ENCODE results near the gene VEGFB. TPM values are rescaled to one million over a fixed set of nuclear protein-coding genes. Genes with fewer than 3 reads are reported as not detected.
"Not testable (repeated sequence)": the region's sequence is repeated elsewhere in the genome, so short reads cannot be mapped to it uniquely, and the experiment has no call there.

The VEGFB gene
- total and polyA plus RNA-seq, 8 donors = 72.9 to 132 (median 86.6) TPM

DNA sequence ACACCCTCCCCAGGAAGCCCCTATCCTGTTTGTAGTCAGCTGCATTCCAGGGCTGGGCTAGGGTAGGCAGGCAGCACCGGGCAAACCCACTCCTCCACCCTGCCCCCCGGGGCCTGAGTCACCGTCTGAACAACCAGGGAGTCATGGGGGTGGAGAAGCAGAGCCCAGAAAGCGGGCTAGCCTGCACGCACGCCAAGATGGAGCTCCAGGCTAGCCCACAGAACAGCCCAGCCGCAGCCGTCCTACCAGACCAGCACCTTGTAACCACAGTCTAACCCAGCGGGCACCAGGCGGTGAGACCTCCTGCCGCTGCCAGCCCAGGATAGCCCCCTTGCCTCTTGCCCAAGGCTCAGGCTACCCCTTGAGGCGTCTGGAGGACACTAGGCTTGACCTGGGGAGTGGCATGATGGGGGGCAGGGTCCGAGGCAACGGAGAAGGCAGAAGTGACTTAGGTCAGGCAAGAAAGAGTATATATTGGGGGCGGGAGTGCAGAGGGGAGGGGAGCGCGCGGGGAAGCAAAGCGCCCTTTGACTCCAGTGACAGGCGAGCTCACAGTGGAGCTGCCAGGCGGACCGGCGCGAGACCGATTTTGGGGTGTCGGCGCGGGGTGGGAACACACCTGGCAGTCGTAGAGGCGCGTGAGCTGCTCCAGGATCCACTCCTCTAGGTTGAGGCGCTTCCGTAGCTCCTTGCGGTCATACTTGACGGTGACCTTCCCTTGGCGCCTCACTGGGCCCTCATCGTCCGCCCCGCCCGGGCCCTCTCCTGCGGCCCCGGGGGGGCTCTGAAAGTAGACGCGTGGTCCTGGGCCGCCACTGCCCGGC, 11.6 kb downstream of the VEGFB start:
- intact Hi-C loops (cut with DNase I) = no loop called here
- DNase-seq (peak in 3 of 4 donors; percentile 51 to 89 (median 83)), ATAC-seq (peak; percentile 3)
- Histone ChIP-seq H3K27ac (peak overlapping the region; percentile 68 to 71), H3K27me3 (no peaks in the 10 kb centered on the region), H3K36me3 (peaks cover 0 to 20% of the 10 kb centered on the region in 2 donors), H3K4me3 (peak overlapping the region; percentile 72 to 77), H3K9me3 (no peaks in the 10 kb centered on the region), H3K4me1 (peaks cover 18 to 62% of the 10 kb centered on the region in 2 donors)
- TF ChIP-seq, protein P1, sequence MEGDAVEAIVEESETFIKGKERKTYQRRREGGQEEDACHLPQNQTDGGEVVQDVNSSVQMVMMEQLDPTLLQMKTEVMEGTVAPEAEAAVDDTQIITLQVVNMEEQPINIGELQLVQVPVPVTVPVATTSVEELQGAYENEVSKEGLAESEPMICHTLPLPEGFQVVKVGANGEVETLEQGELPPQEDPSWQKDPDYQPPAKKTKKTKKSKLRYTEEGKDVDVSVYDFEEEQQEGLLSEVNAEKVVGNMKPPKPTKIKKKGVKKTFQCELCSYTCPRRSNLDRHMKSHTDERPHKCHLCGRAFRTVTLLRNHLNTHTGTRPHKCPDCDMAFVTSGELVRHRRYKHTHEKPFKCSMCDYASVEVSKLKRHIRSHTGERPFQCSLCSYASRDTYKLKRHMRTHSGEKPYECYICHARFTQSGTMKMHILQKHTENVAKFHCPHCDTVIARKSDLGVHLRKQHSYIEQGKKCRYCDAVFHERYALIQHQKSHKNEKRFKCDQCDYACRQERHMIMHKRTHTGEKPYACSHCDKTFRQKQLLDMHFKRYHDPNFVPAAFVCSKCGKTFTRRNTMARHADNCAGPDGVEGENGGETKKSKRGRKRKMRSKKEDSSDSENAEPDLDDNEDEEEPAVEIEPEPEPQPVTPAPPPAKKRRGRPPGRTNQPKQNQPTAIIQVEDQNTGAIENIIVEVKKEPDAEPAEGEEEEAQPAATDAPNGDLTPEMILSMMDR (IDR thresholded peaks at IDR 0.05) = no peak

DNA sequence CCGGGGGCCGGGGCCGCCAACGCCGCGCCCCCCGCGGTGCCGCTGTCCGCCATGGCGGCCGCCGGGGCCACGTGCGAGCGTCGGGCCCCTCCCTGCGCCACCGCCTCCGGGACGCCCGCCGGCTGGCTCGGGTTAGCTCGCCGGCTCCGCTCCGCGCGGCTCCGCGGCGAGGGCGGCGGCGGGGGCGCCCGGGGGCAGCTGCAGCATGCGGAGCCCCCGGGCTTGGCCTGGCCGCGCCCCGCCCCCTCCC, 12.2 kb downstream of the VEGFB start:
- peak overlapping the region in 1 of 2 donors; percentile 71 for H3K27ac ChIP-seq
- DNase-seq; H3K9me3 ChIP-seq; intact Hi-C loops (cut with DNase I); H3K27me3 ChIP-seq; ATAC-seq: not testable (repeated sequence)
- peaks cover 0 to 20% of the 10 kb centered on the region in 2 donors for H3K36me3 ChIP-seq
- H3K4me1 ChIP-seq = peaks cover 18 to 64% of the 10 kb centered on the region in 2 donors
- H3K4me3 ChIP-seq = peak overlapping the region; percentile 72 to 77

DNA sequence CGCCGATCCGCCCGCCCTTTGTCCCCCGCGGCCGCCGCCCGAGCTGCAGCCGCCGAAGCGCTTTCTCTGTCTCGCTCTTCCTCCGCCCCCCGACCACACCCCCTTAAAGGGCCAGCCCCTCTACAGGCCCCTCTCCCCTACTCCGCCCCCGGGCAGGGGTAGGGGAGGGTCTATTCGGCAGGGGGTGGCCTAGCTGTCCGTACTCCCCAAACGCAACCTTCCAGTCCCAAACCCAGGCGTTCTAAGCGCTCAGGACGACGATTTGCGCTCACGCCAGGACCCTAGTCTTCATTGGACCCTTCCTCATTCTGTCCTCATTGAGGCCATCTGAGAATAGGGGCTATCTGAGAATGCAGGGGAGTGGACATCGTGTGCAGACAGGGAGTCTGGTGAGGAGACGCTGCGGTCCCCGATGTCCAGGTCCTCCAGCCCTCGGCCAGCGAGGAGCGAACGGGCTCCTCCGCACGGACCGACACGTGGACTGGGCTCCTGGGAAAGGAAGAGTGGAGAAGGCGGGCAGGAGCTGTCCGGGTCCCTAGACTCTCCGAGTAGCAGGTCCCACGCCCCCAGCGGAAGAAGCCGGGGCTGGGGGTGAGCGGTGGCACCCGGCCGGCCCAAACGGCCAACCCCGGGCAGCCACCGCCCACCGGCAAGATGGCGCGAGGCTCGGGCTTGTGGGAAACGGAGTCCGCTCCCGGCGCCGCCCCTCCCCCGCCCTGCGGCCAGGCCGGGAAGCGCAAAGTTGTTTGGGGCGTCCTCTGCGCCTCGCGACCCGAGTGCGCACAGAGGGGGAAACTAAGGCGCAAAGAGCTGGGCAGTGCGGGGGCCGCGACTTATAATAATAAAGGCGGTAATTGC, 12.7 kb downstream of the VEGFB start, which contains the start of gene PPP1R14B:
PPP1R14B (minus strand) TSS at position 73 of the 858 bp plus-strand sequence. CDS start 270 bp downstream, outside the sequence.
- Histone ChIP-seq H3K4me3 (peak within 1 kb of the TSS; percentile 72 to 77), H3K27me3 (no peaks in the 10 kb centered on the region), H3K4me1 (peaks cover 18 to 64% of the 10 kb centered on the region in 2 donors), H3K27ac (peak within 1 kb of the TSS; percentile 84 to 90), H3K36me3 (peaks cover 0 to 20% of the 10 kb centered on the region in 2 donors), H3K9me3 (no peaks in the 10 kb centered on the region)
- peak; percentile 77 to 96 (median 90) for DNase-seq
- intact Hi-C loops (cut with DNase I) = no loop called here
- TF ChIP-seq, protein P1 (IDR thresholded peaks at IDR 0.05) = no peak
- peak; percentile 78 for ATAC-seq

DNA sequence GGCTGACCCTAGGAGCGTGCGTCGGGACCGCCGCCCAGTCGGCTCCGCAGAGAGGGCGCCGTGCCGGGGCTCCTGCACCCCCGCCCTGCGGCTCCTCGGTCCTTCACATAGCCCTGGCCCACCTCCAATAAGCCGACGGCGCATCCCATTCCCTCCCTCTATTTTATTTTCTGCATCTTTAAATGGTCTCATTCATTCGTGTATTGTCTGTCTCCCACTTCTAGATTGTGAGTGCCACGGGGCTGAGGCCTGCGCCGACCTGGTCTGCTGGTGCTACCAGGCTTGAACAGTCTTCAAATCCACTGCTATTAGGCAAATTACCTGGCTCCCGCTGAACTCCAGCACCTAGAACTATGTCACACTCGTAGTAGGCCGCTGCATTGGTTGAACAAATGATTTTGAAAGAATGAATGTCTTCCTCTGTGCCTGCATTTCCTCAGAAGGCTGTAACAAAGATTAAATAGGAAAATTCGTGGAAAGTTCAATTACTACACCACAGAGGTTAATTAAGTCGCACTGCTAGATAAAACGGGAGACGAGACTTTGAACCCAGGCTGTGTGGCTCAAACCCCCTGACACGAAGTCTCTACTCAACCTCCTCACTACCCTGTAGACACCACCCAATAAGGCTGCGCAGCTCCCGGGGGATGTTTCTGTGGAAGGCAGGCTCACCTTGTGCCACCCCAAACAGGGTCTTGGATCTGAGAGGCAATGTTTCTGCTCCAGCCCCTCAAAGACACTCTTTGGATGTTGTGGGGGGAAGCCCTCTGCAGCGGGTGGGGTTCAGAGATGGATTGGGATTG, 13.5 kb downstream of the VEGFB start:
- intact Hi-C loops (cut with DNase I) = no loop called here
- ATAC-seq = peak; percentile 0
- H3K4me1 ChIP-seq = peaks cover 16 to 64% of the 10 kb centered on the region in 2 donors

DNA sequence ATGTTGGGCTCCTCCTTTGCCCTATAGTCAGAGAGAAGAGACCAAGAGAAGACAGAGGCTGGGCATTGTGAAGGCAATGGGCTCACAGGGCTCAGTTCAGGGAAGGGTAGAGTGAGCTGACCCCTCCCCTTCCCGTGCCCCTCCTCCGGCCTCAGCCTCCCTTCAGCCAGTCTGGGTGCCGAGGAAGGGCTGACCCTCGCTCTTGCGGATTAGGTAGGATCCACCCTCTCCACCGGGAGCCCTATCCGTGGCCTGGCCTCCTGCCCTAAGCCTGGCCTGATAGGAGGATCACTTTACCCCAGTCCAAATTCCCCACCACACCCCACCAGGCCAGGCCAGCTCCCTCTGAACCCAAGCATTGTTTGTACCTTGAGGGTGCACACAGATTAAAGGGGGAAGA, 14.2 kb downstream of the VEGFB start:
- no peak overlapping the region for H3K27ac ChIP-seq
- DNase-seq (no peak), ATAC-seq (no peak)
- intact Hi-C loops (cut with DNase I) = no loop called here
- no peaks in the 10 kb centered on the region for H3K9me3 ChIP-seq
- H3K4me3 ChIP-seq = no peak overlapping the region
- no peaks in the 10 kb centered on the region for H3K27me3 ChIP-seq
- H3K36me3 ChIP-seq = peaks cover 0 to 9% of the 10 kb centered on the region in 2 donors
- TF ChIP-seq, protein P1 (IDR thresholded peaks at IDR 0.05) = no peak
- H3K4me1 ChIP-seq = peaks cover 14 to 64% of the 10 kb centered on the region in 2 donors

More for the DNA sequence above, 13.5 kb downstream of the VEGFB start:
- Histone ChIP-seq H3K36me3 (peaks cover 0 to 15% of the 10 kb centered on the region in 2 donors), H3K4me3 (peak overlapping the region; percentile 56 to 77), H3K9me3 (no peaks in the 10 kb centered on the region), H3K27ac (peak overlapping the region; percentile 84 to 90), H3K27me3 (no peaks in the 10 kb centered on the region)
- no peak for DNase-seq
- TF ChIP-seq, protein P1 (IDR thresholded peaks at IDR 0.05) = no peak
